A549 (cell line): Measurements from ENCODE around the gene ETNPPL.

ENCODE experiments used
- CHD2 ChIP-seq: fragments of 150-350 bp; IDR thresholded peaks from 2 replicates; pipeline ENCODE4 v1.6.1; 2014; ENCODE audit warnings: low read length; ENCODE audit not compliant: partially characterized antibody
- CTCF ChIP-seq: fragments of >200 bp; sonication (Bioruptor Twin); formaldehyde crosslinking; IDR thresholded peaks from 3 replicates; pipeline ENCODE4 v1.5.1; 2016
- JUN ChIP-seq, 2 experiments: fragments of >200 bp; sonication (Bioruptor Twin); formaldehyde crosslinking; IDR thresholded peaks; 2 replicates in 1 of 2; 3 replicates in 1 of 2; pipeline ENCODE4 v1.6.1; 2016 to 2017
- MAX ChIP-seq: IDR thresholded peaks from 2 replicates; pipeline ENCODE4 v1.6.1; 2012
- MAZ ChIP-seq: fragments of 150-350 bp; IDR thresholded peaks from 2 replicates; pipeline ENCODE4 v1.6.1; 2014; ENCODE audit warnings: antibody characterized with exemption, low read depth, low read length, borderline replicate concordance
- POLR2A ChIP-seq: IDR thresholded peaks from 2 replicates; pipeline ENCODE4 v1.6.1; 2012; ENCODE audit warnings: mild to moderate bottlenecking, low read length
- POLR2AphosphoS2 ChIP-seq: conservative IDR thresholded peaks from 2 replicates; pipeline ENCODE4 v1.6.1; 2012; ENCODE audit warnings: low read length, improper control_type of control experiment, inconsistent platforms
- RAD21 ChIP-seq, 2 experiments: fragments of >200 bp in 1 of 2; sonication (Bioruptor Twin) in 1 of 2; formaldehyde crosslinking in 1 of 2; IDR thresholded peaks in 1 of 2; conservative IDR thresholded peaks in 1 of 2; 2 replicates in 1 of 2; 3 replicates in 1 of 2; pipeline ENCODE4 v1.6.1; 2012 to 2018; ENCODE audit warnings: inconsistent platforms in 1 of 2
- USF2 ChIP-seq: fragments of 450-650 bp; IDR thresholded peaks from 2 replicates; pipeline ENCODE4 v1.6.1; 2014; ENCODE audit warnings: antibody characterized with exemption
- TF ChIP-seq, protein P1 (sequence below): fragments of 200-600 bp; sonication (generic); IDR thresholded peaks from 2 replicates; pipeline ENCODE4 v1.6.1; 2016; ENCODE audit warnings: antibody characterized with exemption, mild to moderate bottlenecking, moderate library complexity
- TF ChIP-seq, protein P2 (sequence below): IDR thresholded peaks from 2 replicates; pipeline ENCODE4 v1.6.1; 2012; ENCODE audit warnings: low read depth, borderline replicate concordance
- TF ChIP-seq, protein P3 (sequence below): fragments of 250-450 bp; sonication (Bioruptor Pico); IDR thresholded peaks from 2 replicates; pipeline ENCODE4 v1.5.0; 2020; ENCODE audit warnings: low read depth, mild to moderate bottlenecking, moderate library complexity

GRCh38 chr4:108709722-108710121, 53.1 kb downstream of the ETNPPL start:
- TF ChIP-seq JUN (IDR thresholded peaks at IDR 0.05) (no peak), CTCF (no peak), MAX (no peak), MAZ (no peak), USF2 (no peak), CHD2 (no peak), RAD21 (conservative IDR thresholded peaks at IDR 0.05 in 1 of 2, IDR thresholded peaks at IDR 0.05 in 1 of 2) (no peak), POLR2A (no peak), POLR2AphosphoS2 (no peak)
- TF ChIP-seq, protein P1, sequence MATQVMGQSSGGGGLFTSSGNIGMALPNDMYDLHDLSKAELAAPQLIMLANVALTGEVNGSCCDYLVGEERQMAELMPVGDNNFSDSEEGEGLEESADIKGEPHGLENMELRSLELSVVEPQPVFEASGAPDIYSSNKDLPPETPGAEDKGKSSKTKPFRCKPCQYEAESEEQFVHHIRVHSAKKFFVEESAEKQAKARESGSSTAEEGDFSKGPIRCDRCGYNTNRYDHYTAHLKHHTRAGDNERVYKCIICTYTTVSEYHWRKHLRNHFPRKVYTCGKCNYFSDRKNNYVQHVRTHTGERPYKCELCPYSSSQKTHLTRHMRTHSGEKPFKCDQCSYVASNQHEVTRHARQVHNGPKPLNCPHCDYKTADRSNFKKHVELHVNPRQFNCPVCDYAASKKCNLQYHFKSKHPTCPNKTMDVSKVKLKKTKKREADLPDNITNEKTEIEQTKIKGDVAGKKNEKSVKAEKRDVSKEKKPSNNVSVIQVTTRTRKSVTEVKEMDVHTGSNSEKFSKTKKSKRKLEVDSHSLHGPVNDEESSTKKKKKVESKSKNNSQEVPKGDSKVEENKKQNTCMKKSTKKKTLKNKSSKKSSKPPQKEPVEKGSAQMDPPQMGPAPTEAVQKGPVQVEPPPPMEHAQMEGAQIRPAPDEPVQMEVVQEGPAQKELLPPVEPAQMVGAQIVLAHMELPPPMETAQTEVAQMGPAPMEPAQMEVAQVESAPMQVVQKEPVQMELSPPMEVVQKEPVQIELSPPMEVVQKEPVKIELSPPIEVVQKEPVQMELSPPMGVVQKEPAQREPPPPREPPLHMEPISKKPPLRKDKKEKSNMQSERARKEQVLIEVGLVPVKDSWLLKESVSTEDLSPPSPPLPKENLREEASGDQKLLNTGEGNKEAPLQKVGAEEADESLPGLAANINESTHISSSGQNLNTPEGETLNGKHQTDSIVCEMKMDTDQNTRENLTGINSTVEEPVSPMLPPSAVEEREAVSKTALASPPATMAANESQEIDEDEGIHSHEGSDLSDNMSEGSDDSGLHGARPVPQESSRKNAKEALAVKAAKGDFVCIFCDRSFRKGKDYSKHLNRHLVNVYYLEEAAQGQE = no peak
- TF ChIP-seq, protein P2, sequence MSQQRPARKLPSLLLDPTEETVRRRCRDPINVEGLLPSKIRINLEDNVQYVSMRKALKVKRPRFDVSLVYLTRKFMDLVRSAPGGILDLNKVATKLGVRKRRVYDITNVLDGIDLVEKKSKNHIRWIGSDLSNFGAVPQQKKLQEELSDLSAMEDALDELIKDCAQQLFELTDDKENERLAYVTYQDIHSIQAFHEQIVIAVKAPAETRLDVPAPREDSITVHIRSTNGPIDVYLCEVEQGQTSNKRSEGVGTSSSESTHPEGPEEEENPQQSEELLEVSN = no peak
- TF ChIP-seq, protein P3, sequence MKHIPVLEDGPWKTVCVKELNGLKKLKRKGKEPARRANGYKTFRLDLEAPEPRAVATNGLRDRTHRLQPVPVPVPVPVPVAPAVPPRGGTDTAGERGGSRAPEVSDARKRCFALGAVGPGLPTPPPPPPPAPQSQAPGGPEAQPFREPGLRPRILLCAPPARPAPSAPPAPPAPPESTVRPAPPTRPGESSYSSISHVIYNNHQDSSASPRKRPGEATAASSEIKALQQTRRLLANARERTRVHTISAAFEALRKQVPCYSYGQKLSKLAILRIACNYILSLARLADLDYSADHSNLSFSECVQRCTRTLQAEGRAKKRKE (CRISPR knock-in tag) = no peak
